Stimulated activated CD4-positive, alpha-beta T cell treated with anti-CD3 and anti-CD28 coated beads, Interleukin-1b, Interleukin-23, amount 100 ng/mL, for 24 hours (primary cell): Measurements from ENCODE around the gene OR2T33.
A peak's percentile ranks its signal among the peaks of the same experiment; 100 is the strongest.
"Not testable (repeated sequence)": the region's sequence is repeated elsewhere in the genome, so short reads cannot be mapped to it uniquely, and the experiment has no call there.

Experiments used
- DNase-seq, 4 experiments: peaks; one replicate each; pipeline ENCODE4 v3.0.0-alpha.2; 2020; ENCODE audit warnings: low read depth in 4 of 4, low spot score in 1 of 4

OR2T33 gene

GRCh38 chr1:248277876-248278275 lies at the start of gene OR2T33:
OR2T33 (minus strand) TSS chr1:248277976; CDS start chr1:248273814, 4,162 bp downstream.
- no peak for DNase-seq

DNA sequence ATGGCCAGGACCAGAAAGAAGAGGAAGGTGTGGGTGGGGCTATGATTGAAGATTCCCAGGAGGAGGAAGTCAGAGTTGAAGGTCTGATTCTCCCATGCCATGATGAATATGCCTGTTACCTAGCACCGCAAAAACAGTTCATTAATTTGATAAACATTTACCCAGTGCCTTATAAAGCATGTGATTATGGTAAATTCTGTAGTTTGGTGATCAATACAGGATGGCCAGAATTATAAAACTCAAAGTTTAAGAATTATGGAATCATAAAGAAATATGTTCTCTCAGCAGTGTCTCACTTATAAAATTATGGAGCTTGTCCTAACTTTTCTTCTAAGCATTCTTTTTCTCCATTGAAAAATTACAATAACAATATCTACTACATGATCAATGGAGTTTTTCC lies 46.7 kb upstream of the OR2T33 start, which contains the start of gene OR2M7:
Gene OR2M7 (minus strand): TSS at position 101 of the 400 bp plus-strand sequence. CDS start 0 bp downstream, at position 101.
- DNase-seq, result no peak

GRCh38 chr1:248316796-248317195 lies 39.0 kb upstream of the OR2T33 start:
- DNase-seq, result no peak

- not testable (repeated sequence) for DNase-seq
These were observed 29.0 kb upstream of the OR2T33 start for GRCh38 chr1:248306740-248307139.

DNA sequence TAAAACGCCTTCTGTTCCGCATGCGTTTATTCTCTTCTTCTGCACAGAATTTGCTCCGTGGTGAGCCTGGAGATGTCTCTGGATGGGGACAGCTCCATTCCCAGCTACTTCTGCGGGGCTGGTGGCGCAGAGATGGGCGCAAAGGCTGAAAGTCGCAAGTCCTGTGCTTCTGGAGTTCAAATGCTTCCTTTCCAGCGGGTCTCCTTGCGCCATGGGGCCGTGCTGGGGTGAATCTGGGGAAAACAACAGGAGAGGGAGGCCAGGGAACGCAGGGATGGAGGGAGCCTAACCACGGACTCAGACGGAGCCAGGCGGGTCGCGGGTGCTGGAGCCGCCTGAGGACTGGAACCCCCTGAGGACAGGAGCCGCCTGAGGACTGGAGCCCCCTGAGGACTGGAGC lies 28.3 kb upstream of the OR2T33 start:
- no peak for DNase-seq

DNA sequence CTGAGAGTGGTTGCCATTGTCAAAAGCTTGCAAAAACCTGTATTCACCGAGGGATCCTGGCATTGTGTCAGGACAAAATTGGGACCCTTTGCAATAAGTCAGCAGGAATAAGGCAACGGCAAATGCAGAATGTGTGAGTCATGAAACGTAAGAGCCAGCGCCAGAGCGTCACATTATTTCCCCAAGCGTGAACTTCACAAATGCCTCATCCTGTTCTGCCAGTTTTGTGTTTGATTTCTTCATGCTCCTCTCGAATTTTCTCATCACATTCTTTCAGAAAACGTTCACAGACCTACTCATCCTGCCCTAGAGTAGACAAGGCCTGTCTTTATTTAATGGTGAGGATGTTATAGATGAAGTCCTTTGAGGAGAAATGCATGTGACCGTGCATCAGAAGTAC lies 27.9 kb upstream of the OR2T33 start:
- not testable (repeated sequence) for DNase-seq

GRCh38 chr1:248303324-248303723 lies 25.5 kb upstream of the OR2T33 start, which contains the start of gene OR2T12:
OR2T12 (minus strand) TSS chr1:248303424; CDS start chr1:248295578, 7,846 bp downstream.
- DNase-seq, result no peak

GRCh38 chr1:248288391-248288790 lies 10.6 kb upstream of the OR2T33 start:
- no peak for DNase-seq

GRCh38 chr1:248273225-248273624 lies 4.6 kb downstream of the OR2T33 start:
- not testable (repeated sequence) for DNase-seq

- DNase-seq, result no peak
These were observed 9.6 kb downstream of the OR2T33 start for GRCh38 chr1:248268178-248268577.

- not testable (repeated sequence) for DNase-seq
These were observed 18.5 kb downstream of the OR2T33 start for GRCh38 chr1:248259309-248259708.

DNA sequence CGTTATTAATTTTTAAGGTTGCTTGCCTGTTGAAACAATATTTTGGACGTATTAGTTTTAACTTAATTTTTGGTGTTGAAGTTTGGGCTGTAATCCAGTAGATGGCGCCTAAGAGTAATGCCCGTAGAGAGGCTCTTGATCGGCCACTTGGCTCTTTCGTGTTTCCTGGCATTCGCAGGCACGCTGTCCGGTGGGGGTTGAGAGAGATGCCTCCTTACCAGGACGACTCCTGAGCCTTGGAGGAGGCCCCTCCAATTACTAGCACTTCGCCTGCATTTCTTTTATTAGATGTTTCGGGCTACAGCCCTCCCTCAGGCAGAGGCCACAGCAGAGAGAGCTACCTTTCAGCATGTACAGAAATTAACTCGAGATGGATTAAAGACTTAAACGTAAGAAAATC lies 34.6 kb downstream of the OR2T33 start:
- peak in 2 of 4 experiments; percentile 1 for DNase-seq

DNA sequence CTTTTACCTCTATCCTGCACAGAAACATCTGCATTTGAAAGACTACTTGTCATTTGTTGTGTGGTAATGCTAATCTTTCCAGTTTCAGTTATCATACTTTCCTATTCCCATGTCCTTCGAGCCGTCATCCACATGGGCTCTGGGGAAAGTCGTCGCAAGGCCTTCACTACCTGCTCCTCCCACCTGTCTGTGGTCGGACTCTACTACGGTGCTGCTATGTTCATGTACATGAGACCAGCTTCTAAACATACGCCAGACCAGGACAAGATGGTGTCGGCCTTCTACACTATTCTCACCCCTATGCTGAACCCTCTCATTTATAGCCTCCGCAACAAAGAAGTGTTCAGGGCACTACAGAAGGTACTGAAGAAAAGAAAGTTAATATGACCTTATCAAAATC lies 38.3 kb downstream of the OR2T33 start:
- no peak for DNase-seq

DNA sequence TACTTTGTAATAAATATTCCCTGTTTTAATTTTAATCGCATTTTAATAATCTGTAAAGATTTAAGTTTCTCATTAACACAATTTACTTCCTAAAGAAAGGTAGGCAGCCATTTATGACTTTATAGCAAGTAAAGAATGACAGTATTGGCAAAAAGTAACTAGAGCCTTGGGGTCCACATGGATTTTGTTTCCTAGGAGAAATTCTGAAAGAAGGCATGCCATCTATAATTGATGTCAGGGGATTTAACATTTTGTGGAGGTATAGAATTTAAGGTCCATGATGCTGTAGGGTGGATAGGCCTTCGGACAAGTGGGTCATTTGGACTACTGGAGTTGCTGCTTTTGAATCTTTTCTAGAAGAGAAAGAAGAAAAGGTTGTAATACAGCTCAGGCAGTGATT lies 46.7 kb downstream of the OR2T33 start, which contains the start of gene OR2M4:
Gene OR2M4 (plus strand): TSS at position 301 of the 400 bp plus-strand sequence. CDS start 7,512 bp downstream, outside the sequence.
- DNase-seq, result no peak

DNA sequence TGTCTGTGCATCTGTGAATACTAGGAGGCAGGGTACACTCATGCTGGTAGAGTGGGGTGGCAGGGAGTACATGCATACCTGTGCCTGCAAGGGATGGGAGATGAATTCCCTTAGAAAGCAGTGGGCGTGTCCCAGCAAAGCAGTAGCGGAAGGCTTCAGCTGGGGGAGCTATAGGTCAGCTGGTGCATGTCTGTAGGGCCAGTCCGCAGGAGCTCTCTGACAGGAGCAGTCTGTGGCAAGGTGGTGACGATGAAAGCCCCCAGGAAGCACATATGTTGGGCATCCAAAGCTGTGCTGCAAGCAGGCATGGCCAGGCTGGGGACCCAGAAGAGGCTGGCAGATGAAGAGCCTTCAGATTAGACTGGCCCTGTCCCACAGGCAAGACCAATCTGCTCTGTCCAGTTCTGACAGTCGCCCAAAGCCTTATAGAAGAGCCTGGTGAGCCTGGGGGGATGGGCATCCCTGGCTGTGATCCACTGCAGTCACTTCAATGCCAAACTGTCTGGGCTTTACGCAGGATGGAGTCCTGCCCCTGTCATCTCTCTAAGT lies 48.3 kb downstream of the OR2T33 start:
- no peak for DNase-seq

DNA sequence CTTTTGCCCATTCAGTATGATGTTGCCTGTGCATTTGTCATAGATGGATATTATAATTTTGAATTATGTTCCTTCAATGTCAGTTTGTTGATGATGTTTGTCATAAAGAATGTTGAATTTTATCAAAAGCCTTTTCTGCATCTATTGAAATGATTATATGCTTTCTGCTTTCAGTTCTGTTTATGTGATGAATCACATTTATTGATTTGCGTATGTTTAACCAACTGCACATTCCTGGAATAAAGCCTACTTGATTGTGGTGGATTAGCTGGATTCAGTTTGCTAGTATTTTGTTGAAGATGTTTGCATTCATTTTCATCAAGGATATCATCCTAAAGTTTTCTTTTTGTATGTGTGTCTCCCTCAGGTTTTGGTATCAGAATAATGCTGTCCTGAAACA lies 52.2 kb downstream of the OR2T33 start:
- no peak for DNase-seq
